ENCODE results near the gene ZC3H10.

ZC3H10 gene

DNA sequence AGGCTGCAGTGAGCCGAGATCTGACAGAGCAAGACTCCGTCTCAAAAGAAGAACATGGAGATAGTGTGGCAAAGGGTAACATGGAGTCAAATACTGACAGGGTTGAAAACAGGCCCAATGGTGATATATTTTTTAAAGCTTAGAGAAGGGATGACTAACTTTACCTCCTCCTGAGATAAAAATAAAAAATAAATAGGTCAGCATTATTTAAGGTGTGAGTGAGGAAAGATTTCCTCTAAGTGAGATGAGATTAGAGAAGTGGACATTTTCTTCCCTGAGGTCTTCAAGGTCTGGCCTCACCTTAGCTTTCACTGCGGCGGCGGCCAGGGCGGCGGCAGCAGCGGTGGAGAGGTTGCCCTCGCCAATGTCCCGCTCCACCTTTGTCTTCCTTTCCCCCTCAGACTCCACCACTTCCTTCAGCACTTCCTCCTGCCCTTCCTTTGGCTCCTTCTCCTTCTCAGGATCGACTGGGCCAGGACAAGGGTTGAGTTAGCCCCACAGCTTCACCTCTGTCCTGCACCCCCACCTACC is 51.2 kb downstream of the ZC3H10 start:
- DNase-seq (ENCODE audit: low read depth in 1 of 2, low spot score in 1 of 2) = no peak

DNA sequence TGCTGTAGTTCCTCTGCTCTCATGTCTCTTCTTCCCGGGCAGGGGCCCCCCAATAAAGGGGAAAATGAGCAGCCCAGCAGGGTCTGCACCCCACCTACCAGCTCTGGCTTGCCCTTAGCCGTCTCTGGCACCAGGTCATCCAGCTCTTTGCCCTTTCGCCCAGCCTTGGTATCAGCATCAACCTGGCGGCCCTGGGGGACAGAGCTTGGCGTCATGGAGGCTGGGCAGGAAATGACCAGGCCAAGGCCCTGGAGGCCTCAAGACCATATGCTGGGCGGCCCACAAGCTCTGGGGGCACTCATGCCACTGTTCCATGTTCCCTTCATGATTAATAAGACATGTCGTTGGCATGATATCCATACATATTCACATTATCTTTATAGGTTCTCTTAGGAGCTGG is 54.8 kb downstream of the ZC3H10 start:
- no peak for DNase-seq (ENCODE audit: low read depth in 1 of 2, low spot score in 1 of 2)
